Measurements from ENCODE around the gene CDH11.

Gene CDH11

DNA sequence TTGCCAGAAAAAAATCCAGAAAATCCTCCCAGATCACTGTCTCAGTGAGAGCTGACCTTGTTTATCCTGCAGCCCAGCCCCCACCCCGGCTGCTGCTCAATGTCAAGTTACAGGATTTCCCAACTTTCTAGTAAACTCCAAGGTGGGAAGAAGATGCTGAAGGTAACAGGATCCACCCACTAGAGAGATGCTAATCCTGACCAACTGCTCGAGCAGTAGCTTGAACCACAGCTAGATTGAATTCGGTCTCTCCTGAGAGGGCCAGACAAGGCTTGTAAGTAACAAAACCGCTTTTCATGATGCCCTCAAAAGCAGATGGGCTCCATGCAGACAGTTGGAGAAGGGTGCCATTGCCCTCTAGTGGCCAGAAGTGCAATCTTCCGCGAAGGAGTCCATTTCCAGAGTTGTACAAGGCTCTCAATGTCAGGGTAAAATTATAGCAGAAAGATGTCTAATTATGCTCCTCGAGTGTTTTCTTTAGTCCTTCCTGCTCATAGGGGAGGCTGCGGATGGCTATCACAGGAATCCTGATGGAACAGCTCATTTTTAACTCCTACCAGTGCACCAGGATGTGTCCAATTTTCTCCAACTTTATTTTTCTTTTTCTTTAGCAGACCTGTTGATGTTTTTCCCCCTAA is 3.9 kb downstream of the CDH11 start:
- DNase-seq (ENCODE audit: low read depth in 2 of 2): no peak

DNA sequence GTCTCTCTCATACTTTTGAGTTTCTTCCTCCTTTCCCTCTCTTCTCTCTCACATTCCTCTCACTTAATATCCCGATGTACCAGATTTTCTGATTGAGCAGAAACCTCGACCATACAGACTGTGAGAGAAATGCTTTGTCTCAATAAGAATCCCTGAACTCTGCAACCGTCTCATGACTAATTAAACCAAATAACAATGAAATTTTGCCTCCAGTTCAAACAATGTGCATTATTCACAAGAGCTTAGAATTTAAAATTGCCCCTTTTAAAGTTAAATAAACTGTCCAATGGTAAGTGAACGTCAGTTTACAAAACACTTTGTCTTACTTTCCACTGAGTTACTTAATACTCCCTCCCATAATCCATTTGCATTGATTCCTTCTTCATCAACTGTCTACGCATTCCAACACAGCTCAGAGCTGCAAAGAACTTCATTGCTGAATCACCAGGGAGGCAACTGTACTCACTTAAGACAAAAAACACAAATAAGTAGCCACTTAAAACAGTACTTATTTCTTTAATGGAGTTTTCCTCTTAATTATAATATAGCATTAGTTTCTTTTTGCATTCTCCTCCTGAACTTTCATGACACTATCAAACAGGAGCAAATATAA is 4.9 kb downstream of the CDH11 start:
- DNase-seq (ENCODE audit: low read depth in 2 of 2): no peak

DNA sequence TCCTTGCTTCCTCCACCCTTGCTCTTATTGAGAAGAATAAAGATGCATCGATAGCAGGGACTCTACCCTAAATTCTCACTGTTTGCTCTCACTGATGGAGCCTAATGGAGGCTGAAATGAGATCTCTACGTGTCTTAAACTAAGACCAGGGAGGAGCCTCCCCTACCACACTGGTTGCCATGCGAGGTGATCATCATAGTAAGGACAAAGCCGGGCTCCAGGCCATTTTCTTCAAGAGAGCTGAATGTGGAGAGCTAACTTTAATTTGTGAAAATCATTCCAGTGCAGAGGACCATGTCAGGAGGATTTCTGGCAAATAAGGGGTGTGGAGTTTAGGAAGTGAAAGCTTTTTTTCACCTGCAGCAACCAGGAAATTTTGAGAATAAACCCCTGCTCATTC is 5.6 kb downstream of the CDH11 start:
- DNase-seq (ENCODE audit: low read depth in 2 of 2): no peak

DNA sequence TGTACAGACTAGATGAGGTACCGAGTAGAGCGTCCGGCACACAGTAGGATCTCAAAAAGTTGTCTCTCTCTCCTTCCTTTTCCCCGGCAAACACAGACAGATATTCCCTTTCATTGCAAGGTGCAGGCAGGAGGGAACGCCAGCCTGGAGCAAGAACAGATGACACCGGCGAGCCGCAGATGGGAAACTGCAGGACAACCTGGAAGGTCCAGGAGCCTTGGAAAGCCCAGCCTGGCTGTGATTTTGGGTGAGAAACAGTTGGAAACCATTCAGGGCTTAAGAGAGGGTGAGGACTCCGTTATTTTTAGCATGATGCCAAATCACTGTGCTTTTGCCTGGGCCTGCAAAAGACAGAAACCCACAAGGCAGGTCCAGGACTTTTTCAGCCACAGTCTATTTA is 7.3 kb downstream of the CDH11 start:
- no peak for DNase-seq (ENCODE audit: low read depth in 2 of 2)

DNA sequence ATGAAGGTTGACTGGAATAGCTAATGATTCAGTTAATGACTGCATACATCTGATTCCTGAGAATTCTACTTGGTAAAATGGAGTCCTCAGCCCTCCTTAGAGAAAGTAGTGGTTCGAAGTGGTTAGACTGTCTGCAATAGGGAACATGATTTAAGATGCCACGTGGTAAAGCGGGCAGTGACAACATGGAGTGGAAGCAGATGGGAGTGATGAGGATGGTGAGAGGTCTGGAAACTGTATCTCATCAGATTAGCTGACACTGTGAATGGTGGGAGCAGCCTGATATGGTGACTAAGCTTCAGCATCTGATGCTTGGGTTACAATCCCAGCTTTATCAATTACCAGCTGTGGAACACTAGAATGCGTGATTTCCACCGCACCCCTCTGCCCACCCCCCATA is 8.4 kb downstream of the CDH11 start:
- DNase-seq (ENCODE audit: low read depth in 2 of 2): no peak

DNA sequence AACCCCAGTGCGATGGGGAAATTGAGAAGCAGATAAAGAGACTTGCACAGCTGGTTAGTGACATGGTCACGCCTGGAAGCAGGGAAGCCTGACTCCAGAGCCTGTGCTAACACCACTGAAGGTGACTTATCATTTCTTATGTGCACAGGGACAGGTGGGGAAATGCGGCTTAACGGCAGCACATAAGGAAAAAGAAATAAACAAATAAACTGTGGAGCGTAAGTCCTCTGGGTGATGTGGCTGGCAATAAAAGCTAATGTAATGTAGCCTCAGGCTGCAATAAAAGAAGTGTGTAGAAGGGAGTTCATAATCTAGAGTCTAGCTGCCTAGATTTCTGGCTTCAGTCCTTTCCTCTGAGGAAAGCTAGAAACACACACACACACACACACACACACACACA is 10.6 kb downstream of the CDH11 start:
- DNase-seq (ENCODE audit: low read depth in 2 of 2): no peak

DNA sequence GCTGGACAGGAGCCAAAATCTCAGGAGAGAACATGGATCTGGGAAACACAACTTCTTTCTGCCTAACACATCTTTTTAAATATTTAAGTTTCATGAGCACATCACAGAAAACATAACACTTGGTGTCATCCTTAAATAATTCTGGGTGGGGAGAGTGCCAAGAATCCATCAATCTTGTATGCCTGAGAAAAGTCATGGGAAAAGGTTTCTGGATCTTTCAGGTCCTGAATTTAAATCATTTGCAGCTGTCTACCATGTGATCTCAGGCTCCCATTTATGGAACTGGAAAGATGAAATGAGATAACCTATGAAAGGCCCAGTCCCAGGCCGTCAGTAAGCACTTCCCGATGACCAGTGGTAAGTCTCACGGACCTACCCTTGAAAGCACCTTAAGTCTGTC is 15.1 kb downstream of the CDH11 start:
- no peak for DNase-seq (ENCODE audit: low read depth in 2 of 2)

DNA sequence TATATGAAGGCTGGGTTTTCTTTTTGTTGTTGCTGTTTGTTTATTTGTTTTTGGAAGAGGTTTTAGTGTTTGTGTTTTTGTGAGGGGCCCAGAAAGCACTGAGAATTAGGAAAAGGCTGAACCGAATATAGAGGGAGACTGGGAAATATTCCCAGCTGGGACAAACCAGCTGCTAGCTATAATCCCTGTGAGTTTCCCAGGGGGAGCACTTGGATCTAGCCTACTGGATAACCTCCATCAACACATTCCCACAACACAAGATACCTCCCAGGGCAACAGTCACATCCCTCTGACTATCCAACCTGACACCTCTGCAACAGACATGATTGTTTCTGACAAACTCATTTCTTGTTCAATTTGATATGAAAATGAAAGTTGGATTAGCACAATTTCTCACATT is 16.7 kb downstream of the CDH11 start:
- no peak for DNase-seq (ENCODE audit: low read depth in 2 of 2)

DNA sequence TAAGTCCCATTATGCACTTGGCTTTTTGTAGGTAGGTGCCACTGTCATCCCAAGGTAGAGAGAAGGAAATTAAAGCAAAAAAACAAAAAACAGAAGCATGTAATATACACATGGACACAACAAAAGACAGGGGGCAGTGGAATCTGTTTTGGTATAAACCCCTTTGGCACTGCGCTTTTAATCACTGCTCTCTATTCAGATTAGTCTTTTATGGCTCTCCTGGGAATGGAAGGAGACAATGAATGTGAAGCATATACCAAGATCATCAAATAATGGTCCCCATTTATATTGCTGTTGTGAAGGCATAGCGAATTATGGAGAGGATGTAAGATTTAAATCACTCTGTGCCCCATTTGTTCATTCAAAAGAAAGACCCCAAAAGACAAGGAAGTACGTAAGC is 17.4 kb downstream of the CDH11 start:
- DNase-seq (ENCODE audit: low read depth in 2 of 2): no peak

DNA sequence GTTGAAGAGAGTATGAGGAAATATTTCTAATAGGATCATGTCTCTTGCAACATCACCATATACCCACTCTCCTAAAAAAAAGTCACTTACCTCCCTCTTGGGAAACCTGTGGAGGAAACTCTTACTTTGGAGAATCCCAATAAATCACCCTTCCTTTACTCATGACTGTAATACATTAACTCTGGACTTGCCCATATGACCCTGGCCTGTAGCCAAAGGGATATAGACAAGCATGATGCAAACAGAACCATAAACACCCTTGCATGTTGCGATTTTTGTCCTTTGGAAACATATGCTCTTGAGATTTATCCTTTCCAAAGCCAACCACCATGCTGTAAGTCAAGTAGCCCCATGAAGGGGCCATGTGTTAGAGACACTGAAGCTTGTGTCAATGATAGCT is 19.5 kb downstream of the CDH11 start:
- DNase-seq (ENCODE audit: low read depth in 2 of 2): no peak

DNA sequence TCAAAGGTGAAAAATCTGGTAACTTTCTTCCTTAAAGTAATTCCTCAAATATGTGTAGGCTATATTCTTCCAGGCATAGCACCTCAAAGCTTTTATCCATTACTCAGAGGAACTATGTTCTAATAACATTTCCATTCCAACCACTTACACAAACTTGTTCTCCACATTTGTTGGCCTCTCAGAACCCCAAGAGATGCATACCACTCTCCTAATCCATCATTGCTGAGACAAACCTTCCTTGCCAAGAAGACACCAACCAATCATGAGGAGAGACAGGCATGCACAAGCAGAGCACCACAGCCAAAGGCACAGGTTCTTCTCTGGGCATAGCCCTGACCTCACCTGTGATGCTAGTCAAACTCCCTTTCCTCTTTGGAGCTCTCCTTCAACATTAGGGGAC is 20.9 kb downstream of the CDH11 start:
- DNase-seq (ENCODE audit: low read depth in 2 of 2): no peak

DNA sequence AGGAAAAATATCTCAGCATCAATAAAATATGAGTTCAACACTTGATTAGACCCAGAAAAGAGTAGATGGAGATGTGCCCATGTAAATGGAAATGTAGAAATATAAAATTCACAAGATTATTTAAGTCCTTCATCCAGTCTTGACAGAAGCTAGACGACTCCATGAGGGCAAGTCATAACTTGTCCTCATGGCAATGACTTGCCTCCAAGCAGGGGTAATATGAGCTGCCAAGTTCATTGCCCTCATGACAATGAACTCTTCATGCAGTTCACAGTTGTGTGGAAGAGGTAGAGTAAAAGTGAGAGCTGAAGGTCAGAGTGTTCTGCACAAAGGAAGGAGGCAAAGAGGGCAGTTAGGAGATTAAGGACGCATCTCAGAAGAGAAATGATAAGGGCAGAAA is 22.3 kb downstream of the CDH11 start:
- no peak for DNase-seq (ENCODE audit: low read depth in 2 of 2)

DNA sequence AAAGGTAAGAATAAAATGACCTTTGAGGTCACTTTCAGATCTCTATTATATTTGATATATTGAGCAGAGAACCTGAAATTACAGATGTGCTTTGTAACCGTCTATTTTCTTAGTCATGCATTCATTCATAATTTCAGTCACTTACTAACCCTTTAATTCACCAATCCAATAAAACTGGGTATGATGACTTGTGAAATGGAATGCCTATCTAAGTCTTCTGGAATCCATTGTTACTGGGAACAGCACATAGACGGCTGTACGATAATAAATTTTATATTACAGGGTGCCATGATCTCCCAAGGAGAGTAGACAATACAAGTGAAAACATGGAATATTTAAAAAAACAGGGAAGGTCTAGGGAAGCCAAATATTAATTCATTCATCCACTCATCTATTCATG is 22.9 kb downstream of the CDH11 start:
- no peak for DNase-seq (ENCODE audit: low read depth in 2 of 2)

DNA sequence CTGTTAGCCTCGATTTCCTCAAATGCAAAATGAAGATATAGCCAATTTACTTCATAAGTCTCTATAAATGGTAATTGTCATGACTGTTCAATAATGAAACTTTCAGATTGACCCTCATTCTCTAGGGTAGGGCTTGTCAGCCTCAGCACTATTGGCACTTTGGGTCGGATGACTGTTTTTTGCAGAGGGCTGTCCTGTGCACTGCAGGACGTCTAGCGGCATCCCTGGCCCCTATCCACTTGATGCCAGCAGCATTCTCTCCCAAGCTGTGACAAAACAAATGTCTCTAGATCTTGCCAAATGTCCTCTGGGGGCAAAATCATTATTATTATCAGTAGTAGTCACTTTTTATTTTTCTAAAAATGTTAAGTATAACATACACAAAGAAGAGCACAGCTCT is 24.6 kb downstream of the CDH11 start:
- DNase-seq (ENCODE audit: low read depth in 2 of 2): no peak

DNA sequence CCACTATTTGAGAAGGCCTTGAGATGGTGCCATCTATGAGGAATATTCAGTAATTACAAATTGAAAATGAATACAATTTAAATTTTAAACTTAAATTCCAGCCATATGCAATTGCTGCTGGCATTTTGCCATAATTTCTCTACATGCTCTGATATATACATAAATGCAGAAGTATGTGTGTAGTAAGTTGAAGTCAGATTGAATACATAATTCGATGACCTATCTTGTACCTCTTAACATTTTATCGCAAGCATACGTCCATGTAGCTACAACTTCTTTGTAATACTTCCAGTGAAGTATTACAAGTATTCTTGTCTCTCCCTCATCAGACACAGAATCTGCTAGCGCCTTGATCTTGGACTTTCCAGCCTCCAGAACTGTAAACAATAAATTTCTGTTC is 26.0 kb downstream of the CDH11 start:
- DNase-seq (ENCODE audit: low read depth in 2 of 2): no peak

DNA sequence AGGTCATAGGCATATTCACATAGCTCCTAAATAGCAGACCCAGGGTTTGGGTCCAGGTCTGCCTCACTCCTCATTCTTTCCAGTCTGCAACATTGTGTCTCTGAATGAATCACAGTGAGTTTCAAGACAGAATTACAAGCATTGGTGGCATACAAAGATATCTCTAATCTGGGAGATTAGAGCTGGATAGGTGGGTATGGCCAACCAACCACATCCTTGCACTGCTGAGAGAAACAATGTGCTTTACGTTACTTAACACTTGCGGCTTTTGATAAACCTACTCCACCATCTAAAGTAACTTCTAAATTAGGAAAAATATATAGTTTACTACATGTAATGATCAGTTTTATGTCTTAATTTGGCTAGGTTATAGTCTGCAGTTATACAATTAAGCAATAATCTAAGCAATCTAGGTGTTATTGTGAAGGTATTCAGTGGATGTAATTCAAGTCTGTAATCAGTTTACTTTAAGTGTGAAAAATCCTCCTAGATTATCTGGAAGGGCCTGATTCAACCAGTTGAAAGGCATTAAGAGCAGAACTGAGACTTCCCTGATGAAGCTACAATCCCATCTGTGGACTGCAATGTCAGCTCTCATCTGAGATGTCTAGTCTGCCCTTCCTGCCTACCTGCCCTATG is 26.7 kb downstream of the CDH11 start:
- DNase-seq (ENCODE audit: low read depth in 2 of 2): no peak

DNA sequence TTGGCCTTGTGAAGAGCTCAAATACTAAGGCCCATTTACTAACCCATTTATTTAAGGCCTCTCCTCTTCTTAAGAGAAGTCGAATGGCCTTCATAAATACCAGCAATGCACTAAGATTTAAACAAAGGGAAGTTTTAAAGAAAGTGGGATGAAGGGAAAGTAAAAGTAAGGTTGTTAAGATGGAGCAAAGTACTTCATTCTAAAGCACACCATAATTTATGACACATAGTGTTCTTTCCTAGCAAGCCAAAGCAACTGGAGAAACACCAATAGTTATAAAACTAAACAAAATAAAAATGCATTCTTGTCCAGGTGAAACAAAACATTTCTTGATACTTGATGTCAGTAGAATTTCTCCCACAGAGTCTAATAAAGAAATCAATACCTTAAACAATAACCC is 27.9 kb downstream of the CDH11 start:
- no peak for DNase-seq (ENCODE audit: low read depth in 2 of 2)

DNA sequence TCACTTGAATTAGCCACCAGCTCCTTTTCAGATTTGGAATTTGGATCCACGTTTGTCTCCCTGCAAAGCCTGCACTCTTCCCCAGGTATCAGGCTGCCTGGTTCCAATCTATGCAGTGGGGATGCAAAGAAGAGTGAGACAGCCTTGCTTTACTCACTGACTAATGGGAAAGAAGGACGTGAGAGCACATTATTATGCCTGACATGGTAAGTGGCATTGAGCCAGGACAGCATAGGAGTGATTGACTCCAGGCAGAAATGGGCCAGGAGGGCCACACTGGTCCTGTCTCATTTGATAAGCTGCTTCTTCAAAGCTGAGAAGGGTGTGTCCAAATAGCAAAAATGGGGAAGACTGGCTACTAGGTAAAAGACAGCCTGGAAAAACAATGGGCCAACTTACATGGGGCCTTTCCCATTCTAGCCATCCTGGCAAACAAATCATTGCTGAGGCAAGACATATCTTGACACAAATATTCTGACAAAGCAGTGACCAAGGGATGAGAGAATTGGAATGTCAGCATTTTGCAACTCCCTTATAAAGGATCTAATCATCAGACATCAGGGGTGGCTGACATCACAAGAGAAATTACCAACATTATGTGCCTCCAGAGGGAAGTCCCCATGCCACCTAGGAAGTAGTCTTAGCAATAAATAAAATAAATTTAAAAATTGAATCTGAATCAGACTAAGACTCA is 38.6 kb downstream of the CDH11 start:
- no peak for DNase-seq (ENCODE audit: low read depth in 2 of 2)

DNA sequence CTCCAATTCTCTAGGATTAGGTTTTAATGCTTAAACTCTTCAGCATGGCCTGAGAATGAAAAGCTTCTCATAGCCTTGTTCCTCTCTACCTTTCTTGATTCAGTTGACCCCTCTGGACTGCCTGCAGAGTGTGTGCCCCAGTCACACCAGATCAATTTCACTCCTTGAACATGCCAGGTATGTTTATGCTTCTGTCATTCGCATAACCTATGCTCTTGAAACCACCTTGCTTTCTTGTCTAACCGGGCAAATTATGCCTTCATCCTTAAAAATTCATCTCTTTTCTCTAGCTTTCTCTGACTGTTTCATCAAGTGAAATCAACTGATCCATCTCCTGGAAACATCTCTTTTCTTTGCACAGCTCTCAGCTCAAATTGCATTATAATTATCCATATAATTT is 42.3 kb downstream of the CDH11 start:
- DNase-seq (ENCODE audit: low read depth in 2 of 2): no peak

DNA sequence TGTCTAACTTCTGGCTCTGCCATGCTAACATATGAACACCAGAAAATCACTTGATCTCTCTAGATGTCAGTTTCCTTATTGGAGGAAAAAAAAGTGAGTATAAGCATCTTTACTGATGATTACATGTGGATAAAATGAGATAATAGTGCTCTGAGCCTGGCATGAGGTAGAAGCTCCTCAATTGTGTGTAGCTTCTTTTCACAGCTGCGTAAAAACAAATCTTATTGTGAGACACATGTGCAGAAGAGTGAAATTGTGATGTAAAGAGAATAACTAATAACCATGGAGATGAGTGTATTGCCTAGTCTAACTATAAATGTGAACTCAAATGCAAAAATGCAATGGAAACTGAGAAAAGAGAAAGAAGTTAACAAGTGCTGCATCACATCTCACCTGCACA is 44.7 kb downstream of the CDH11 start:
- DNase-seq (ENCODE audit: low read depth in 2 of 2): no peak

DNA sequence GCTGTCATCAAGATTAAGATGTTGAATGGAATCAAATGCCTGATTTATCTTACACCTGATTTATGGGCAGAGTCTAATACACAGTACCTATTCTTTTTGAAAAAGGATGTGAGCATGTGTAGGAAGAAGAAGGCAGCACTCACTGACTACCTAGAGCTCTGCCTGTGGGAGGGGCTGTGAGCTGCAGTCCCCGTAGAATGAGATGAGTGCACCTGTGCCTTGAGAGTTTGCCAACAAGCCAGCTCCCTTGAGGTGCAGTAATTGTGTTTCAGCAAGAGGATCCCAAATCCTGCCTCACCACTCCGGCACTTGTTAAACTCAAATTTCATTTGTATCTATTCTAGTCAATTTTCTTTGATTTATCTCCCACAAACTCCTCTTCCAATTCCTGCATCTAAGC is 46.0 kb downstream of the CDH11 start:
- DNase-seq (ENCODE audit: low read depth in 2 of 2): no peak

DNA sequence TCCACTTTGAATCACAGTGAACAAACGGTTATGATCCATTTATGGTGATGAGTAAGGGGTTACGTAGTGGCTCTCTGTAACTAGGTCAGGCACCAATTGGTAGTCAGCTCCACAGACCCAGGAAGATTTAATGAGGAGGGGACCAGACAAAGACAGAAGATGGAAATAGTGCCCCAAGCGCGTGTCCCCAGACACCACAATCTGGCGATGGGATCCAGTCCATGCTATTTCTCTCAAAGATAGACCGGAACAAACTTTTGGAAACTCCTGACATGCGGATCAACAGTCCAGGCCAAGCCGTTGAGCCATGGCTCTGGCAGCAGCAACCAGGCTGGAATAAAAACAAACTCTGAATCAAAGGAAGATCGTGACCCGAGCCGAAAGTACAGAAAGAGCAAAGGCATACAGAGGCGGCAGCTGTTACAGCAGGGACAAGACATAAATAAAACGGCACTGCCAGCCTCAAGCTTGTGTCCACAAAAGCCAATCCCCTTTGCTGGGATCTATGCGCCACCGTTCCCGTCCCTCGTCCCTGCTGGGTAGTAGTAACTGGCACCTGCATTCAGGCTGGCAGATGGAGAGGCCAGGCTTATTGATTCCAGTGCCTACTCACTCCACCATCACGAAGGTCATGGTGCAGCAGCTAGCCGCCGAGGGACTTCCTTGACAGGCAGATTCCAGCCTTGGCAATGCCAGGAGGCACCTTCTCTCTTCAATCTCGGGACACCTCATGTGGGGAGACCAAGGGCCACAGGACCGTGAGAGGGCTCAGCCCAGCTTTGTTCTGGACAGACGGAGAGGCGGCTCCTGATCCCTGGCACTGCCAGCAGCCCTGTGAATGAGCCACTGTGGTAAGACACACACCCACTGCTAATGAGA is 50.2 kb downstream of the CDH11 start:
- no peak for DNase-seq (ENCODE audit: low read depth in 2 of 2)

All from stimulated activated CD8-positive, alpha-beta memory T cell treated with anti-CD3 and anti-CD28 coated beads, Interleukin-2, amount 100 ng/mL, for 1 hour (primary cell).